IMR-90 (cell line): ENCODE measurements around the gene TCERG1. TPM values are rescaled to one million over a fixed set of nuclear protein-coding genes. Genes with fewer than 3 reads are reported as not detected.

Experiments
- ATAC-seq: fragments of 200-7000 bp; cut with Tn5 transposase; 2 replicates; pipeline ENCODE4 v1.9.1; 2020; ENCODE audit warnings: low read depth, mild to moderate bottlenecking, moderate library complexity
- BruUV-seq: library from RNA; stranded (reverse); fragments of 400-500 nt; replicated peaks from 2 replicates; lab custom pipeline; 2021; lab: Mats Ljungman, UMichigan
- CTCF ChIA-PET: fragments of 300-600 bp; formaldehyde crosslinking; extraction: SDS; loops from one replicate; lab custom pipeline; 2021; ENCODE audit warnings: antibody characterized with exemption; lab: Yijun Ruan, JAX
- POLR2A ChIA-PET: fragments of 300-600 bp; sonication (Branson Sonifier 250); formaldehyde crosslinking; loops from one replicate; lab custom pipeline; 2022; ENCODE audit warnings: antibody characterized with exemption; ENCODE audit not compliant: unreplicated experiment; lab: Charles Lee
- DNase-seq: peaks from one replicate; pipeline ENCODE4 v3.0.0; 2013
- H2AFZ ChIP-seq: replicated peaks from 2 replicates; pipeline ENCODE3; 2013; ENCODE audit warnings: low read length, mild to moderate bottlenecking; ENCODE audit not compliant: poor library complexity
- H2AK5ac ChIP-seq: 2 replicates; pipeline ENCODE4 v1.6.1; 2013; ENCODE audit warnings: low read depth, low read length, inconsistent platforms
- H2AK9ac ChIP-seq: replicated peaks from 2 replicates; pipeline ENCODE3; 2013; ENCODE audit warnings: mild to moderate bottlenecking, low read depth, low read length, moderate library complexity; ENCODE audit not compliant: poor library complexity
- H2BK120ac ChIP-seq: 2 replicates; pipeline ENCODE4 v1.6.1; 2013; ENCODE audit warnings: low read depth, low read length, inconsistent platforms
- H2BK15ac ChIP-seq: 3 replicates; pipeline ENCODE4 v1.6.1; 2013; ENCODE audit warnings: low read depth, low read length, inconsistent platforms
- H2BK20ac ChIP-seq: 2 replicates; pipeline ENCODE4 v1.6.1; 2013; ENCODE audit warnings: low read depth, mild to moderate bottlenecking, inconsistent platforms, low read length, moderate library complexity
- H2BK5ac ChIP-seq: 2 replicates; pipeline ENCODE4 v1.6.1; 2013; ENCODE audit warnings: mild to moderate bottlenecking, low read depth, low read length, inconsistent platforms; ENCODE audit not compliant: poor library complexity, severe bottlenecking
- H3K14ac ChIP-seq: replicated peaks from 2 replicates; pipeline ENCODE4 v1.6.1; 2013; ENCODE audit warnings: low read depth, low read length, inconsistent platforms
- H3K18ac ChIP-seq: 2 replicates; pipeline ENCODE4 v1.6.1; 2013; ENCODE audit warnings: low read depth, low read length, control low read depth
- H3K23ac ChIP-seq: 2 replicates; pipeline ENCODE4 v1.6.1; 2013; ENCODE audit warnings: low read depth, low read length, inconsistent platforms
- H3K27ac ChIP-seq: 2 replicates; pipeline ENCODE4 v1.5.1; 2013; ENCODE audit warnings: mild to moderate bottlenecking, control low read depth, low read length; ENCODE audit not compliant: insufficient read depth
- H3K27me3 ChIP-seq: 2 replicates; pipeline ENCODE4 v1.6.1; 2013; ENCODE audit warnings: low read length; ENCODE audit not compliant: control insufficient read depth, insufficient read depth
- H3K36me3 ChIP-seq: 2 replicates; pipeline ENCODE4 v1.6.1; 2013; ENCODE audit warnings: low read length, mixed read lengths; ENCODE audit not compliant: control insufficient read depth, insufficient read depth
- H3K4ac ChIP-seq: 2 replicates; pipeline ENCODE4 v1.6.1; 2013; ENCODE audit warnings: low read depth, low read length, inconsistent platforms
- H3K4me1 ChIP-seq: 2 replicates; pipeline ENCODE4 v1.6.1; 2013; ENCODE audit warnings: low read length, mixed read lengths; ENCODE audit not compliant: control insufficient read depth, insufficient read depth
- H3K4me2 ChIP-seq: 2 replicates; pipeline ENCODE4 v1.6.1; 2013; ENCODE audit warnings: low read depth, mild to moderate bottlenecking, control low read depth, low read length, moderate library complexity
- H3K4me3 ChIP-seq: 2 replicates; pipeline ENCODE4 v1.5.1; 2013; ENCODE audit warnings: low read depth, mild to moderate bottlenecking, control low read depth, low read length, moderate library complexity; ENCODE audit not compliant: insufficient read depth
- H3K56ac ChIP-seq: 2 replicates; pipeline ENCODE4 v1.6.1; 2013; ENCODE audit warnings: low read length, inconsistent platforms; ENCODE audit not compliant: insufficient read depth; ENCODE audit errors: extremely low read depth
- H3K79me1 ChIP-seq, 2 experiments: 2 replicates each; pipeline ENCODE4 v1.6.1; 2013; ENCODE audit warnings: low read length in 2 of 2, inconsistent platforms in 1 of 2, low read depth in 1 of 2
- H3K9ac ChIP-seq: 2 replicates; pipeline ENCODE4 v1.6.1; 2013; ENCODE audit warnings: low read depth, low read length, control low read depth
- H3K9me1 ChIP-seq: 2 replicates; pipeline ENCODE4 v1.6.1; 2013; ENCODE audit warnings: low read length, inconsistent platforms; ENCODE audit not compliant: insufficient read depth
- H3K9me3 ChIP-seq: 2 replicates; pipeline ENCODE4 v1.6.1; 2013; ENCODE audit warnings: low read length; ENCODE audit not compliant: control insufficient read depth, insufficient read depth
- H4K20me1 ChIP-seq: 2 replicates; pipeline ENCODE4 v1.6.1; 2013; ENCODE audit warnings: low read length, inconsistent platforms; ENCODE audit not compliant: insufficient read depth
- H4K5ac ChIP-seq: 2 replicates; pipeline ENCODE4 v1.6.1; 2013; ENCODE audit warnings: mild to moderate bottlenecking, low read depth, low read length, control low read depth
- H4K8ac ChIP-seq, 2 experiments: 2 replicates each; pipeline ENCODE4 v1.6.1; 2013; ENCODE audit warnings: low read depth in 2 of 2, low read length in 2 of 2, control low read depth in 1 of 2, inconsistent platforms in 1 of 2
- H4K91ac ChIP-seq: 2 replicates; pipeline ENCODE4 v1.6.1; 2013; ENCODE audit warnings: low read depth, low read length, inconsistent platforms; ENCODE audit not compliant: insufficient read depth
- CHD1 ChIP-seq: IDR thresholded peaks from 2 replicates; pipeline ENCODE4 v1.6.1; 2012; ENCODE audit warnings: low read depth, low read length, improper control_type of control experiment
- CTCF ChIP-seq: conservative IDR thresholded peaks from 2 replicates; pipeline ENCODE4 v1.5.1; 2012; ENCODE audit warnings: mild to moderate bottlenecking, low read depth, low read length, improper control_type of control experiment
- MAFK ChIP-seq: IDR thresholded peaks from 2 replicates; pipeline ENCODE4 v1.6.1; 2012; ENCODE audit warnings: low read depth, low read length, improper control_type of control experiment
- POLR2A ChIP-seq: IDR thresholded peaks from 2 replicates; pipeline ENCODE4 v1.6.1; 2012; ENCODE audit warnings: mild to moderate bottlenecking, low read depth, low read length
- WGBS, 2 experiments: methylation state at CpG; one replicate each; pipeline versions ENCODE4 v1.1.5 to v1.1.7; 2013; ENCODE audit warnings: missing lambda C conversion rate in 2 of 2; ENCODE audit not compliant: insufficient read length in 1 of 2; ENCODE audit errors: extremely low coverage in 2 of 2; 5-methylcytosine and 5-hydroxymethylcytosine counted together
- dilution Hi-C: fragments of 300-500 bp; cut with HindIII; formaldehyde crosslinking; loops from one replicate; pipeline ENCODE4 v1.14.3; 2018; ENCODE audit warnings: low sequenced_read_pairs; ENCODE audit not compliant: unreplicated experiment
- in situ Hi-C: fragments of 300-500 bp; cut with MboI; formaldehyde crosslinking; loops from 3 replicates; pipeline ENCODE4 v1.14.3; 2019; ENCODE audit warnings: low sequenced_read_pairs, inconsistent platforms, mixed read lengths
- intact Hi-C: fragments of 100-400 bp; cut with micrococcal nuclease; formaldehyde crosslinking; loops from 2 replicates; pipeline ENCODE4 v1.10.0; 2022
- polyA plus RNA-seq, 3 experiments: library from polyadenylated mRNA; depleted of rRNA; stranded (reverse); fragments of >200 nt; gene quantifications; 2 replicates each; pipeline ENCODE4 v1.2.3, GENCODE V29; 2012; ENCODE audit warnings: low replicate concordance in 1 of 3
- total RNA-seq: library from RNA; depleted of rRNA; stranded (reverse); fragments of >200 nt; gene quantifications from 2 replicates; pipeline ENCODE4 v1.2.3, GENCODE V29; 2012

The TCERG1 gene
- total and polyA plus RNA-seq, 2 of the 4 experiments (the other 2 are of a cell fraction): 21.9 to 44.7 TPM

GRCh38 chr5:146463446-146463845 lies 16.3 kb downstream of the TCERG1 start:
- in situ Hi-C loops (loop anchor here (25.0 kb wide), 1 partner anchor 1949 kb away; no protein-coding TSS in a partner anchor), dilution Hi-C loops (no loop called here), intact Hi-C loops (loop anchor here (5.0 kb wide), 1 partner anchor 724 kb away; no protein-coding TSS in a partner anchor)
- Histone ChIP-seq H2BK20ac (no peak overlapping the region), H3K27me3 (no peaks in the 10 kb centered on the region), H3K27ac (no peak overlapping the region), H2BK120ac (no peak overlapping the region), H4K20me1 (0 out of 2 replicates have a peak, but pooled peaks cover 8% of the 10 kb centered on the region), H3K56ac (no peak overlapping the region), H2BK5ac (no peak overlapping the region), H3K9me3 (no peaks in the 10 kb centered on the region), H3K79me1 (peaks cover 18 to 26% of the 10 kb centered on the region in 2 experiments), H3K36me3 (peaks cover 25% of the 10 kb centered on the region), H3K9ac (no peak overlapping the region), H3K4me3 (no peak overlapping the region), H3K4me2 (no peak overlapping the region), H2AK9ac (no peak overlapping the region), H2AFZ (no peak overlapping the region), H4K8ac (no peak overlapping the region), H3K18ac (no peak overlapping the region), H3K23ac (no peak overlapping the region), H2BK15ac (no peak overlapping the region), H3K14ac (no peak overlapping the region), H4K5ac (no peak overlapping the region), H3K9me1 (peaks cover 3% of the 10 kb centered on the region; the same call in 1 of the 2 replicates), H3K4me1 (no peaks in the 10 kb centered on the region), H3K4ac (no peak overlapping the region), H4K91ac (no peak overlapping the region), H2AK5ac (0 out of 2 replicates have a peak overlapping the region, but pooled peaks have one; percentile 27)
- ChIA-PET CTCF (interaction anchor here (1.6 kb wide), 1 partner anchor 17 kb away, joined by 6 read pairs; the partner anchor contains the start of gene TCERG1), POLR2A (no interaction called here)
- TF ChIP-seq CHD1 (no peak), CTCF (no peak), POLR2A (no peak), MAFK (no peak)
- WGBS, 2 experiments: 100% methylated on average over 3 of the region's 6 CpGs; no CpG with 5 or more reads in 1 of the 2 experiments
- DNase-seq (no peak), ATAC-seq (no peak)
- no TSS peak for BruUV-seq
